HEK293T (cell line): Measurements from ENCODE around the gene TMEM208.

Source experiments
- BHLHE40 ChIP-seq: fragments of 450-650 bp; IDR thresholded peaks from 2 replicates; pipeline ENCODE4 v1.6.1; 2016; ENCODE audit warnings: mild to moderate bottlenecking, moderate library complexity, borderline replicate concordance
- ELF4 ChIP-seq: fragments of 450-650 bp; IDR thresholded peaks from 2 replicates; pipeline ENCODE4 v1.6.1; 2017; ENCODE audit warnings: antibody characterized with exemption
- FOXA1 ChIP-seq: fragments of 450-650 bp; IDR thresholded peaks from 2 replicates; pipeline ENCODE4 v1.6.1; 2016; ENCODE audit warnings: mild to moderate bottlenecking
- FOXM1 ChIP-seq: fragments of 450-650 bp; IDR thresholded peaks from 2 replicates; pipeline ENCODE4 v1.6.1; 2017; ENCODE audit warnings: mild to moderate bottlenecking, borderline replicate concordance
- L3MBTL2 ChIP-seq: fragments of 450-650 bp; conservative IDR thresholded peaks from 2 replicates; pipeline ENCODE4 v1.6.1; 2016; ENCODE audit warnings: mild to moderate bottlenecking
- PKNOX1 ChIP-seq: fragments of 450-650 bp; IDR thresholded peaks from 2 replicates; pipeline ENCODE4 v1.6.1; 2016
- SP1 ChIP-seq: fragments of 450-650 bp; IDR thresholded peaks from 2 replicates; pipeline ENCODE4 v1.6.1; 2017
- SUZ12 ChIP-seq: fragments of 450-650 bp; IDR thresholded peaks from 2 replicates; pipeline ENCODE4 v1.6.1; 2016; ENCODE audit warnings: mild to moderate bottlenecking
- ZNF384 ChIP-seq: fragments of 450-650 bp; IDR thresholded peaks from 2 replicates; pipeline ENCODE4 v1.6.1; 2016

GRCh38 chr16:67277999-67278772 is 51.3 kb downstream of the TMEM208 start:
- TF ChIP-seq FOXA1: no peak
- TF ChIP-seq SP1: no peak
- TF ChIP-seq ELF4: no peak
- TF ChIP-seq PKNOX1: no peak
- no peak for TF ChIP-seq FOXM1
- TF ChIP-seq L3MBTL2: no peak
- no peak for TF ChIP-seq BHLHE40
- no peak for TF ChIP-seq SUZ12
- TF ChIP-seq ZNF384: no peak
